Measurements from ENCODE around the gene IFNA2.

IFNA2 gene

GRCh38 chr9:21336457-21336856 is 48.7 kb downstream of the IFNA2 start:
- no peak for DNase-seq (ENCODE audit: extremely low read depth, low read depth)
- TF ChIP-seq CTCF (IDR thresholded peaks at IDR 0.05; ENCODE audit: low read depth, low read length) = no peak

- DNase-seq (ENCODE audit: extremely low read depth, low read depth) = peak; percentile 82
- TF ChIP-seq CTCF (IDR thresholded peaks at IDR 0.05; ENCODE audit: low read depth, low read length) = no peak
These were observed 50.2 kb downstream of the IFNA2 start, which contains the start of gene KLHL9 for GRCh38 chr9:21334701-21335632. KLHL9 (minus strand) TSS chr9:21335404; CDS start chr9:21334859, 545 bp downstream.
